Retina (tissue), 1 donor: ENCODE results near the gene CAMTA1.

Source experiments
- DNase-seq: peaks from one replicate; pipeline ENCODE4 v3.0.0-alpha.2; 2016

The CAMTA1 gene

DNA sequence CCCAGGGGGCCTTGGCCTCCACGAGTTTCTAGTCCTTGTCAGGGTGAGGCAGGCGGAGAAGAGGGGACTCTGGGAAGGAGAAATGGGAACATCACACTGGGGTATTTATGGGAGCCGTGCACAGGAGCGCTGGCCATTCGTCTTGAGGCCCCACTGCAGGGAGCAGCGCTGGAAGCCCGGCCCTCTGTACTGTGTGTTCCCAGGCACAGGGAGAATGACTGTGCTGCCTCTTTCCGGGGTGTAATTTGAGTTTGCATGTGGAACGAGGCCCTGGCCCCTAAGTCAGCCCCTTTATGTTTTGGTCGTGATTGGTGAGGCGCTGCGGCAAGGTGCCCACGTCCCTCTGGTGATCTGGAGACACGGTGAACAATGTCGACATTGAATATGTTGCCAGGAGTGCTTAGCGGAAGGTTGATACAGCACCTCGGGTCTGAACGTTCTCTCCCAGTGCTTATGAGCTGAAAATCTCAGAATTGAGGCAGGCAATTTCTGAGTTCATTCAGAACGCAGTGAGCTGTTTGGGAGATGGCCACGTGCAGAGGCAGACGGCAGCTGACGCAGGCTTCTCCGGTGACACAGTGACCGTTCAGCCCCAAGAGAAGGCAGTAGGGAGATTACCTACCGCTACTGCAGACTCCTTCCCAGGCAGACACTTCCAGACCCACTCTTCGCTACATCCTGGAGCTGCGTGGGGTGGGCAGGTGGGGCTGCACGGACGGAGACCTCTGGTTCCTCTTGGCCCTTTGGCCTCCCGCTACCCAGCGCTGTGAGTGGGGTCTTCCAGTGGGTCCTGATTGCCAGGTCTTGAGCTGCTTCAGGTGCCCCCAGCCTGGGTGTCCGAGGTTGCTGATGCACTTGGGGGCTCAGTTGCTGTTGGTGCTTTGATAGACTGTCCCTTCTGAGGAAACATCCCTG lies 265.8 kb downstream of the CAMTA1 start:
- no peak for DNase-seq

DNA sequence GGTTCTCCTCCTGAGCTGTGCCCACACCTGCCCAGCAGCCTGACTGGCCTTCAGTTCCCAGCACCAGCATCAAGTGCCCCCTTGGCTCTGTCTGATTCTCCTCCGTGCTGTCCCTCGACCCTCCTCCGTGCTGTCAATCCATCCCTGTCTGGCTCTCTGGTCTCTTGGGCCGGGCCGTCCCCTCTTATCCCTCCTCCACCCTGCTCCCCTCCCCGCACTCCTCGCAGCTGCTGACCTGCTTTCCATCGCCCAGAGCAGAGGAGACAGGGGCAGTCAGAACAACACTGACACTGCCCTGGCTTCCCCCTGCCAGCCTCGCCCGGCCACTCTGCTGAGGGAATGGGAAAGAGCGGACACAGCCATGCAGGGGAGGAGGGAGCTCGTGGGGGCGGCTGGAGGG lies 267.4 kb downstream of the CAMTA1 start:
- DNase-seq, result peak; percentile 62

DNA sequence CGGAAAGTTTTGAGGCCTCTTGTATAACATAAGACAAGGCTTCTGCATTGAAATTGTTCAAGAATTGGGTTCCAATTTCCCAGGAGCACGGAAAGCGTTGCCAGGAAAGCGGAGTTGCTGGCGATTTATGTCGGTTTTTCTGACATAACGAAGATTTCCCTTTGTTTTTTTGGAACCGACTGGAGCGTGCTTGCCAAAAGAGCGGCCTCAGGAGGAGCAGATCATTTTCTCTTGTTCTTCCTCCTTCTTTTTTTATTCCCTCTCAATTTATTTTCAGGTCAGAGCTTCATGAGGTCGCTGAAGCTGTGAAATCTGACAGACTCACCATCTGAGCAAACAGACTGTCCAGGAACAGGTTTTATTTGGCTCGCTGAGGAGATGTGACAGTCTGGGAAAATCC lies 275.5 kb downstream of the CAMTA1 start:
- DNase-seq, result no peak

DNA sequence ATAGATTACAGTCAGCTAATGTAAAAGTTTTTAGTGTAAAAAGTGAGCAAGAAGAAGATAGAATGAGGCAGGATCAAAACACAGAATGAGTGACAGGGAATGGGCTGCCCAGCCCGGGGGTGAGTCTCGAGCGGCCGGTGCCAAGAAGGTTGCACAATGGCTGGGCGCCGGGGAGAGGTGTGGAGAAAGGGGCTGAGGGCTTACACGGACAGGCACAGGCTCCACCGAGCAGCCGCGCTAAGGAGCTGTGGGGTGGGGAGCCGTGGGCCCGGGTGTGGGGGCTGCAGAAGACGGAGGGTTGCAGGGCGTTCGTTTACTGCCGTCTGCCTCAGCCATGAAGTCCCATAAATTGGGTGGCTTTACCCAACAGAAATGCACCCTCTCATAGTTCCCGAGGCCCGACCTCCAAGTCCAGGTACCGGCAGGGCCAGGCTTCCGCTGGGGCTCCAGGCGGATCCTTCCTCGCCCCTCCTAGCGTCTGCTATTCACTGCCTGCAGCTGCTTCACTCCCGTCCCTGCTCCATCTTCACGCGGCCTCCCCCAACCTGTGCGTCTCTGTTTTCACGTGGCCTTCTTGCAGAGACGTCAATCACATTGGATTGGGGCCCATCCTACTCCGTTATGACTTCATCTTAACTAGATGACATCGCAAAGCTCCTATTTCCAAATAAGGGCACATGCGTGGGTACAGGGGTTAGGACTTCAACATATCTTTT lies 277.2 kb downstream of the CAMTA1 start:
- DNase-seq, result no peak

DNA sequence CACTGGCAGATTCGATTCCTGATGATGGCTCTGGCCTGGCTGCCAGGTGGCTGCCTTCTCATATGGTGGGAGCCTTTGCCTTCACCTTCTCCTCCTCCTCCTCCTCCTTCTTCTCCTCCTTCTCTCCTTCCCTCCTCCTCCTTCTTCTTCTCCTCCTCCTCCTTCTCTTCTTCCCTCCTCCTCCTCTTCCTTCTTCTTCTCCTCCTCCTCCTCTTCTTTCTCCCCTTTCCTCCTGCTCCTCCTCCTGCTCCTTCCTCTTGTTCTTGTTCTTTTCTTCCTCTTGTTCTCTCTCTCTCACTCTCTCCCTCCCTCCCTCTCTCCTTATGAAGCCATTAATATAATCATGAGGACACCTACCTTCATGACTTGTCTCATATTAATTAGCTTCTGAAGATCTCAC lies 278.7 kb downstream of the CAMTA1 start:
- DNase-seq, result no peak

DNA sequence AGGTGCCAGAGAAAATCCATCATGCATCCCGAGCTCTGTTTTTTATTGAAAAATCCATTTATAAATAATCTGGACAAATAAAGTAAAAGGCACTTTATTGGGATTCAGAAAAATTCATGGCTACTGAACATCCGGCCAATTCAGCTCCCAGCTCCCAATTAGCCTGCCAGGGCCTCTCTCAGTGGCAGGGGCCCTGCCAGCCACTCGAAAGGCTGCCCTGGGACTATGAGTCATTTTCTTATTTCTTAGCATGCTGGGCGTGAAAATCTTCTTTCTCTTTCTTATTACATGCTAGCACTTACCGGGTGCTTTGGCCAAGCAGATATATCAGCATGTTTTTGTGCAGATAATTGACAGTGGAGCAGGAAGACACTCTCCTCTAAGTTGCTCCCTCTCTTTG lies 283.3 kb downstream of the CAMTA1 start:
- DNase-seq, result no peak

DNA sequence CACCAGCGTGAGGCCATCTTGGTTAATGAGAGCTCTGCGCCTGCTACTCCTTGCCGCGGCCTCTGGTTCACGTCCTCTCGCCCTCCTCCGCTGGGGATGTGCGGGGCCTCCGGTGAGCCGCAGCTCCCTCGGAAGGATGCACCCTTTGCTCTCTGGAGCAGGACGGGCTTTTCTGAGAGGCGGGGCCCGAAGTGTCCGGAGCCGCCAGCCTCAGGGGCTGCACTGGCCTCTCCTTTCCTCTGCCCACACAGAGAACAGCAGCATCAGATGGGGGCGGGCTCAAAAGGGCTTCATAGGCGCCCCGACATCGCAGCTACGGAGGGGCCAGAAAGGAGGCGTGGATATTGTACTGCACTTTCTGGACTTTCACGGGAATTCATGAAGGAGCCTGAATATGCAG lies 284.7 kb downstream of the CAMTA1 start:
- peak; percentile 79 for DNase-seq

DNA sequence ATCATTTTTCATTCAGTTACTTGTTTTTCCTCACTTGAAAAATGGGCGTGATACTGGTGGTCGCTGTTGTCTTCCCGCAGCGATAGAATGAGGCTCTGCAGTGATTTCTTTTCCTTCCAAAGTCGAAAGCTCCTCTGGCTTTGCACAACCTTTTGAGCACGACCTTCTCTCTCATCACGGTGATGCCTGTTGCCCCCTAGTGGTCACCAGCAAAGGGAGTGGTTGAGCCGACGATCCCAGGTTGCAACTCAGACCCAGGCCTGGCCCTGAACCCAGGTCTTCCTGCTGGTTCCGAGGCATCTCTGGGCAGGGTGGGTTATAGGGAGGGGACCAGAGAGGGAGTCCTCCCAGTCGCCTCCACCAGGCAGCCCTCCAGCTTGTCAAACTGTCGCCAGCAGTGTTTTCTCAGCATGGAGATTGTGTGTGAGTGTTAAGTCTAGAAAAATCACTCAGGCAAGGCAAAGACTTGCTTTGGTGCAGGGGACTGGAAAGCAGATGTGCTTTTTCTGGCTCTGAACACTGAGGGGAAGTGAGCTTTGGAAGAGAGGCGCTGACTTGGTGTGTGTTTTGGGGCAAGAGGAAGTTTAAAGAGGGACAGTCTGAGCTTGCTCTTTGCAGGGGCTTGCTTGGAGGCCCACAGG lies 285.3 kb downstream of the CAMTA1 start:
- DNase-seq, result peak; percentile 85

DNA sequence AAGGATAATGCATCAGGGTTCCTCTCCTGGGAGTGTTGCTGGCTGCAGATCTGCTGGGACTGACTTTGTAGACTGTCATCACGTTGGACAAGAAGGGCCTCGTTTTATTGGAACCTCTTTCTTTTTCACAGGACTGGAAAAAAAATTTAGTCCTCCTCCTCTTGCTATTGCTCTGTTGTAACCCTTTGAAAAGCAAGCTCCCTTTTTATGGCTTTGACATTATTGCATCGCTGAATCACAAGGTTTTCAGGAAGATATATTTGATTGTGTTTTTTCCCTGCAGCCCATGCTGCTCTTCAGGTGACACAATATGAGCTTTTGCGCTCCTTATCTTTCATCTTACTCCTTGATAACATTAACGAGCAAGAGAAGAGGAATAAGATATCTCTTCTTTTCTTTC lies 290.9 kb downstream of the CAMTA1 start:
- no peak for DNase-seq

DNA sequence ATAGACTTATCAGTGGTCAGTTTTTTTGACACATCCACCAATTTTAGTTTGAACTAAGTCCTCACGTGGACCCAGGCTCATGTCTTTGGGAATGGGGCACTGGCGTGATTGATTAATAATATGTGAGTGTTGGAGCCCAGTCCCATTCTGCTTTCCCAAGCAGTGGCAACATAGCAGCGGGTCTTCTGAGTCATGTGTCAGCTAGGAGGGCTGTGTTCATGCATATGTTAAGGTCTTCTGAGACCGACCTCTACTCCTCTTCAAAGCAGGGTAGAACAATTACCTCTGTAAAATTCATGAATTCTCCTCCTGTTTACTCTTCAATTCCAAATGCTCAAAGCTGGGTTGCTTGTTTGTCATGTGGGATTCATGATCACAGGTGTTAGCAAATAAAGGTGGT lies 291.3 kb downstream of the CAMTA1 start:
- no peak for DNase-seq

DNA sequence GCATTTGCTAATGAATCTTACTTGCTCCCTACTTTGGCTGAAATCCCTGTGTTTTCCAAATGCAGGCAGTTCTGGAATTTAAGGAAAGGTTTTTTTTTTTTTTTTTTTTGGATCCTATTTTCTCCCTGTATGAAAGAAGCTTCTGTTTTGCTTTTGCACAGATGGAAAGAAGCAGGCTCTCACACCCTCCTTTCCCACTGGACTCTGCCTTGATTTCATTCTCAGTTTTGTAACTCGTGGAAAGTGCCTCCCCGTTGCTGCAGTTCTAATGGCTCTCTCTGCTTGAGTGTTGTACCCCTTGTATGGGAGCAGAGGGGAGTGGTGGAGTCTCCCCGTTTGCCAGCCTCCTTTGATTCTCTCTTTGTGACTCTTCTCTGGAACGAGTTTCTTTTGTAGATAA lies 291.9 kb downstream of the CAMTA1 start:
- DNase-seq, result no peak

DNA sequence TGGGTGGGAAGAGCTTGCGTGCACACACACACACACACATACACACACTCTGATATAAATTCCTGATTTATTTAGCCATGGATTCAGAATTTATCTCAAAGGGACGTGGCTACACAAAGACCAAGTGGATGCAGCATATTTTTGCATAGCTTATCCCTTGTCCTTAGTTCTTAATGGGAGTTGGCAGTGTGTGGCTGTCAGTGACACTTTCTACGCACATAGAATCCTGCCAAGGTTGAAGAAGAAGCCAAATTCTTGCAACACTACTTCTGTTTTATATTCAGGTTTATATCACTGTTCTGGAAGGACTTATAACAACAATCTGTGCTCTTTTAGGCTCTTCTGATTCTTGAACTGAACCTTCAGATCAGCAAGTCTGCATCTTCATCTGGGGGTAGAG lies 292.7 kb downstream of the CAMTA1 start:
- DNase-seq, result no peak

DNA sequence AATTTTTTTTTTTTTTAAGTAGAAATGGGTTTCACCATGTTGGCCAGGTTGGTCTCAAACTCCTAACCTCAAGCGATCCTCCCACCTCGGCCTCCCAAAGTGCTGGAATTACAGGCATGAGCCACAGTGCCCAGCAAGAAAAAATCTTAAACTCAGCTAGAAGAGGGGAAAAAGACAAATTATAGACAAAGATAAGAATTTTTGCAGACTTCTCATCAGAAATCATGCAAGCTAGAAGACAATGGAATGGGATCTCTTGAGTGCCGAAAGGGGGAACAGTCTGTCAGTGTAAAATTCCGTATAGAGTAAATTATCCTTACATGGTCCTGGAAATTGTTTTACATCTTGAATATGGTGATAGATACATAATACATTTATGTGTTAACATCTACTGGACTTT lies 294.4 kb downstream of the CAMTA1 start:
- DNase-seq, result no peak

DNA sequence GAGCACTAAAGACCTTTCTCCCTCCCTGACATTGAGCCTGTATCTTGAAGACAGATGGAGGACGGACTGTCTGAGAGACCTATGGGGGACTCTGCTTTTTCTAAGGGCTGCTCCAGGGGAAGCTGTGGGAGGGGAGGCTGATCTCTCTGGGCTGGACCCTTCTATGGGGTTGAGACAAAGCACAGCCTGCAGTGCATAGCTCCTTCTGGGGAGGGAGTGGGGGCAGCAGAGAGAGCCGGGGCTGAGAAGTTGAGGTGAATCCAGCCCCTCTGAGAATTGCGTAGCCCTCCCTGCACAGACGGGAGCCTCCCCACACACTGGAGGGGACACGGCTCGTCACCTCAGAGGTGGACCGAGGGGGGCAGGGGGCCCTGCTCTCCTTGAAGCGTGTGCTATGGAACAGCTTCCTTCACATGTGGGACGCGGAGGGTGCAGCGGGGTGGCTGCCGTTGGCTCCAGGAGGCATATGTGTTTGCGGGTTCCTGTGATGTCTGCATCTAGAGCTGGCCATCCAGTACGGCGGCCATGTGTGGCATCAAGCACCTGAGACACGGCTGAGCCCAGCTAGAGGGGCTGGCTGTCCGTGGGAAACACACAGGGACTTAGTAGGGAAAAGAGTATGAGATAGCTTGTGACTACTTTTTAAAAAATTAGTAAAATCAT lies 299.1 kb downstream of the CAMTA1 start:
- DNase-seq, result no peak

DNA sequence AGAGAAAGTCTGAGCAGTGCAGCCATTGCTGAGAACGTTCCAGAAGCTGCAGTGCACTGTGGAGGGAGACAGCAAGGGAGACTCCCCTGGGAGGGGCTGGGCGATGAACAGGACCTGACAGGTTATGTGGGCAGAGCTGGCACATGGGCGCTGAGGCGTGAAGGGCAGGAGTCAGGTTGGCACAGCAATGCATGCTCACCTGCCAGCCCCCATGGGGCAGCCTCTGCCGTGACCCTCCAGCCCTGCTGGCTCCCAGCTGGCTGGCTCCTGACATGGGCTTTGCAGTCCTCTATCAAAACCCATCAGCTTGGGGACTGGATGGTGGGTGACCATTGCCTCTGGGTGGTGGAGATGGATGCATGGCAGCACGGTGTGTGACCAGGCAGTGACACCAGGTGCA lies 300.3 kb downstream of the CAMTA1 start:
- no peak for DNase-seq

DNA sequence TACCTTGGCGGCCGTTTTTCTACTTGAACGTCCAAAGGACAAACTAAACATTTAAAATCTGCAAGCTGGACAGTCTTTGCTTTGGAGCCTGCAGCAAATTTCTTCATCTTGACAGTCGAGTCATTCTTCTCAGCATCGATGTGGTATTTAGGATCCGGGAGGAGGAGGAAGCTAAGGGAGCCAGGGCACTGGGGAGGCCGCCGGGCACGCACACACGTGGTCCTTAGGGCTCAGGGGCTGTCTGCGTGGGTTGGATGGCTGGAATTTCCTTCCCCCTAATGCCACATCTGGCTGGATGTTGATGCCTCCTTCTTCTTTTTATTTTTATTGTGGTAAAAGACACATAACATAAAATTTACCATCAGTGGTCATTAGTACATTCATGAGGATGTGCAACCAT lies 300.9 kb downstream of the CAMTA1 start:
- DNase-seq, result no peak

DNA sequence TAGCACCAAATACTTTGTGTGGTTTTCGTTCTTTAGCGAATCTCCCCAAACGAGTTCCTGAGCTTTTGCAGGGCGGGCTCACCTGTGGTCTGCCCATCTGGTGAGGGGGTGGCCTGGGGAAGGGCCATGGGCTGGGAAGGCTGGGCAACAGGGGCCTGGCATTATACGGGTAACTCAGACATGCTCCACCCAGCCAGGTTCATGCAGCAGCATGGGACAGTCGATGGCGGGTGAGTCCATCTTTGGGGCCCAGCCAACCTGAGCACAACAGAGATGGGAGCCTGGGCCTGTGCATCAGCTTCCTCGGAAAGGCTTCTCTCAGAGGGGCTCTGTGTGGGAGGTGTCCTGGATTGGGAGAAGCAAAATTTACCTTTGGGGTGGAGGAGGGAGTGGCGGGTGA lies 302.6 kb downstream of the CAMTA1 start:
- DNase-seq, result no peak

DNA sequence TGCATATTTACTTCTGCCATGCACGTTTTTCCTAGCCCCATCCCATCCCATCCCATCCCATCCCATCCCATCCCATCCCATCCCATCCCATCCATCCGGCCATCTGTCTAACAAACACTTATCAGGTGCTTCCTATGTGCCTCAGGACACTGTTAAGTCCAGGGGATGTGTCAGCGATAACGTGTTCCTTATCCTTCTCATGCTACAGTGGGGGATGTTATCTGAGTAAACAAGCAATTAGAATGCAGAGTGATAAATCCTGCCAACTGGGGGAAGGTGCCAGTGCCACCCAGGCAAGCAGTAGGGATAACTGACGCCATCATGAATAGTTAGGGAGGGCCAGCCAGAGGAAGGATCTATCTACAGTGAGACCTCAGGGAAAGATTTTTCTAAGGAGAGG lies 304.2 kb downstream of the CAMTA1 start:
- DNase-seq, result no peak

DNA sequence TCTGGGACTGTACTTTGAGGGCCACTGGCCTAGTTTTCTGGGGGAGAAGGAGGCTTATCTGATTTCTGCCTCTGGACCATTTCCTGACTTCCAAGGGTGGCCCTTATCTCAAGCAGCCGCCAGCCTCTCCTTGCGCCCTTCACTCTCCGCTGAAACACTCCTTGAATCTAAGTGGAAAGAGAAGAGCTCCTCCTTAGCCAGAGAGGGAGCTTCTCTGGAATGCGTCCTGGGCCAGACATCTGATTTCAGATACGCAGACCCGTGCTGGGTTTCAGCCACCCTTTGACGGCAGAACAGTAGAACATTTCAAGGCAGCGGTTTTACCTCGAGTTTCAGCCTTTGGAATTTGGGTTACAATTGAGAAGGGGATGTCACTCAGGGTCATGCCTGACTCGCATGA lies 308.0 kb downstream of the CAMTA1 start:
- no peak for DNase-seq

DNA sequence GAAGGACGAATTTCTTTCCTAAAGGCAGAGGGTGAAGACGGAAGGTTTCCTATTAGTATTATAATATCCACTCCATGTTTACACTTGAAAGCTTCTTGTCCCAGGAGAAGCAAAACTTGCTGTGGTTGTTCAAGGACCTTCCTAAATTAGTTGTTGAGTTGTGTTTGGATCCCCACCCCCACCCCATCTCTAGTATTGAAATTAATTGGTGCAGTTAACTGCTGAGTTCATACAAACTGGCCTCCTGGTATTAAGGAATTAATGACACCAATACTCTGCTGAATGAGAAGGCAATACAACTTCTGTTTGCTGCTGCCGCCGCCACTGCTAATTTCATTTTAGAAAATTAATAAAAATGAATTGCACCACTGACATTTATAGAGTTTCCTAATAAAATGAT lies 308.8 kb downstream of the CAMTA1 start:
- no peak for DNase-seq

DNA sequence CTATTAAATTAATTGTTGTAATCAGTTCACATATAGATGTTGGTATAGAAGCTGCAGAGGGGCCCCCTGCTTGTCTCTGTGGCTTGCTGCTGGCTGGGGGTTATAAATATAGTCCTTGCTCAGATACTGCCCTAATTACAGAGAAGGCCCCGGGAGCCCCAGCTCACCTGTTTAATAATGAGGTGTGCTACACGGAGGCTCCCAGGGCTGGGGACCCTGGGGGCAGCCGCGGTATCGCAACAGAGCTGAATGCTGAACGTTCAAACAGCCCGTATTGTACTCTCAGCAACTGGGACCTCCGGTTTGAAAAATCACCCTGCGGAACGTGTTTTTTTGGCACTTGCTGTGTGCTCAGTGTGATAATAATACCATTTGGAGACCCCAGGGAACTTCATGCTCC lies 309.3 kb downstream of the CAMTA1 start:
- no peak for DNase-seq

DNA sequence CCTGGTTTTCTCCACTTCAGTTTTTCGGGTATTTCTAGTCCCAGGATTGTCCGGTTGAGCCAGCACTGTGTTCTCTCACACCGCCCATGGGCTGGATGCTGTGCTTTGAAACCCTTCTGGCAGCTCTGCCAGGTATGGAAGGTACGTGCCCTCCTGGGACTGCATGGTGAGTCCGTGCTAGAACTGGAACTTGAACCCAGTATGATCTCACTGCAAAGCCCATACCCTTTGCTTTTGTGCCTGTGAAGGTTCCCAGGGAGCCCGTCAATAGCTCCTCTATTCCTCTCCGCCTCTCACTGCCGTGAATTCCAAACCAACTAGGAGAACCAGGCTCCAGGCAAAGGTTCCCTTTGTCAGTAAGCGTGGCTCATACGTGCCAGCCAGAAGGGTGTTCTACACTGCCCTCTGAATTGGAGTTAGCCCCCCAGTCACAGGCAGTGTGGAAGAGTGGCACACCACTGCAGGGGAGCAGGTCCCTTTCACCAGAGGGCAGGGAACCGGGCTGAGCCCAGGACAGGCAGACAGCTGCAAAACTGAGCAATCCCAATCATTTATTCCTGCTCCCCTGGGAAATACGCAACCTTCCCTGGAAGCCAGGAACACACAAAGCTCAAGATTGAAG lies 310.2 kb downstream of the CAMTA1 start:
- no peak for DNase-seq
